ENCODE data around the gene PLD5.
A peak's percentile ranks its signal among the peaks of the same experiment; 100 is the strongest.

The PLD5 gene

GRCh38 chr1:242524571-242525359 lies at the start of gene PLD5:
TSS of gene PLD5 (minus strand) at chr1:242524697.
- DNase-seq = peak; percentile 74

- no peak for DNase-seq
Measured at GRCh38 chr1:242569867-242570266, 45.4 kb upstream of the PLD5 start.

GRCh38 chr1:242568666-242569065 lies 44.2 kb upstream of the PLD5 start:
- DNase-seq = no peak

- no peak for DNase-seq
Measured at GRCh38 chr1:242567596-242567995, 43.1 kb upstream of the PLD5 start.

GRCh38 chr1:242556759-242557158 lies 32.3 kb upstream of the PLD5 start:
- DNase-seq = no peak

GRCh38 chr1:242556276-242556675 lies 31.8 kb upstream of the PLD5 start:
- DNase-seq = no peak

- DNase-seq = no peak
Measured at GRCh38 chr1:242554577-242554976, 30.1 kb upstream of the PLD5 start.

GRCh38 chr1:242546849-242547729 lies 22.6 kb upstream of the PLD5 start:
- DNase-seq = no peak

GRCh38 chr1:242546441-242546840 lies 21.9 kb upstream of the PLD5 start:
- no peak for DNase-seq

- DNase-seq = no peak
Measured at GRCh38 chr1:242544071-242544470, 19.6 kb upstream of the PLD5 start.

- no peak for DNase-seq
Measured at GRCh38 chr1:242542271-242542670, 17.8 kb upstream of the PLD5 start.

- no peak for DNase-seq
Measured at GRCh38 chr1:242535986-242536385, 11.5 kb upstream of the PLD5 start.

- no peak for DNase-seq
Measured at GRCh38 chr1:242534753-242535152, 10.3 kb upstream of the PLD5 start.

GRCh38 chr1:242530761-242531160 lies 6.3 kb upstream of the PLD5 start:
- no peak for DNase-seq

- DNase-seq = no peak
Measured at GRCh38 chr1:242525769-242526168, 1.3 kb upstream of the PLD5 start.

GRCh38 chr1:242525360-242525722 lies 844 bp upstream of the PLD5 start:
- peak; percentile 44 for DNase-seq

- peak; percentile 84 for DNase-seq
Measured at GRCh38 chr1:242523719-242524570, 552 bp downstream of the PLD5 start.

GRCh38 chr1:242522996-242523718 lies 1.3 kb downstream of the PLD5 start:
- no peak for DNase-seq

GRCh38 chr1:242522304-242522945 lies 2.1 kb downstream of the PLD5 start:
- DNase-seq = no peak

- no peak for DNase-seq
Measured at GRCh38 chr1:242515555-242515954, 8.9 kb downstream of the PLD5 start.

- DNase-seq = no peak
Measured at GRCh38 chr1:242506724-242507123, 17.8 kb downstream of the PLD5 start.

GRCh38 chr1:242489545-242489944 lies 35.0 kb downstream of the PLD5 start:
- DNase-seq = no peak

Measured in NCI-H69 (cell line).